ENCODE data around the gene PRDM1. TPM values are rescaled to one million over a fixed set of nuclear protein-coding genes. Genes with fewer than 3 reads are reported as not detected.

Gene PRDM1
- 2.8 and 5.2 TPM in 2 replicates for total RNA-seq

GRCh38 chr6:106085984-106086813, at the start of gene PRDM1:
PRDM1 (plus strand) TSS chr6:106086336; CDS start chr6:106086554, 218 bp downstream.

Other genes with a start within 250 kb of the PRDM1 start
- gene ATG5, start 239.4 kb downstream of the PRDM1 start, total RNA-seq = 48.0 and 63.9 TPM in 2 replicates

All from smooth muscle cell of trachea (primary cell).